ENCODE results near the gene CCSER1.

The CCSER1 gene

GRCh38 chr4:90349636-90350035, 222.4 kb downstream of the CCSER1 start:
- Histone ChIP-seq H2AK5ac (ENCODE audit: low read length) (no peak overlapping the region), H3K4me3 (ENCODE audit: low read depth, low read length) (no peak overlapping the region), H2BK12ac (ENCODE audit: low read length) (no peak overlapping the region), H4K91ac (ENCODE audit: low read depth, low read length) (no peak overlapping the region), H3K27ac (ENCODE audit: low read depth, low read length) (no peak overlapping the region), H4K8ac (ENCODE audit: low read depth, low read length) (no peak overlapping the region), H3K18ac (ENCODE audit: low read length) (no peak overlapping the region), H2BK120ac (ENCODE audit: insufficient read depth, low read length, poor library complexity) (no peak overlapping the region), H3K79me1 (ENCODE audit: low read length) (no peaks in the 10 kb centered on the region), H3K9me3 (ENCODE audit: insufficient read depth, low read depth, low read length) (no peaks in the 10 kb centered on the region), H2BK5ac (ENCODE audit: low read depth, low read length, poor library complexity) (no peak overlapping the region), H3K36me3 (ENCODE audit: control insufficient read depth in 1 of 2, insufficient read depth in 2 of 2, low read length in 2 of 2) (no peaks in the 10 kb centered on the region), H3K23ac (ENCODE audit: low read length) (no peak overlapping the region), H3K9ac (ENCODE audit: low read length) (no peak overlapping the region), H3K4me2 (ENCODE audit: low read length) (no peak overlapping the region), H3K27me3 (ENCODE audit: insufficient read depth, low read length) (no peaks in the 10 kb centered on the region), H3K4me1 (ENCODE audit: control insufficient read depth in 1 of 2, insufficient read depth in 2 of 2, low read length in 2 of 2) (no peaks in the 10 kb centered on the region), H2AFZ (ENCODE audit: insufficient read depth, low read length, poor library complexity) (no peak overlapping the region), H3K4ac (ENCODE audit: low read depth, low read length) (no peak overlapping the region), H4K12ac (ENCODE audit: low read depth, low read length) (no peak overlapping the region), H3K14ac (ENCODE audit: low read length) (no peak overlapping the region), H3K79me2 (ENCODE audit: control insufficient read depth, insufficient read depth, low read length, poor library complexity) (no peaks in the 10 kb centered on the region)
- WGBS (ENCODE audit: extremely low coverage, insufficient coverage, insufficient read length), result no CpG with 5 or more reads among the region's 2 CpGs
- DNase-seq, result no peak

DNA sequence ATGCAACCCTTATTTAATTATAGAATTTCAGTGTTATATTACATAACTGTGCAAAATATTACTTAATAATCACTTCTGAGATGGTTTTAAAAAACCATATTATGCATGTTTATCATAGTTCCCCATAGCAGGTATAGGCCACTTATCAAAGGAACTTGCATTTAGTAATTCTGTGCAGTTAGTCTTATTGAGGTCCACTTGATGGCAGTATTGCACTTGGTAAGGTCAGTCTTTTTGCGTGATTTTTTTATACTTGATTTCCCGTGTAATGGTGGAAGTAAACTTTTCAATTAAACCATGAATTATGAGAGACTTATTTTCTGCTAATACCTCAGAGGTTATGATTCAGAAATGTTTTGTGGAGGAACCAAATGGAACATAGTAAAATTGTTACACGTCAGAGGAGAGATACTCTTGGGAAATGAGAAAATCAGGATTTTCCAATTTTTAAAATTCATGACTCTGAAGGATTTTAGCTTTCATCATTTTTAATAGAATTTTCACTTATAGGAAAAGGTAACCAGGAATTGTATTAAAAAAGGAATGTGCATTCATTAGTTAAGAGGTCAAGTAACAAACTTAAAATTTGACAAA, 230.0 kb downstream of the CCSER1 start:
- Histone ChIP-seq H3K23ac (ENCODE audit: low read length) (no peak overlapping the region), H3K4me2 (ENCODE audit: low read length) (no peak overlapping the region), H2AFZ (ENCODE audit: insufficient read depth, low read length, poor library complexity) (no peak overlapping the region), H2BK12ac (ENCODE audit: low read length) (no peak overlapping the region), H3K36me3 (ENCODE audit: control insufficient read depth in 1 of 2, insufficient read depth in 2 of 2, low read length in 2 of 2) (no peaks in the 10 kb centered on the region), H3K79me1 (ENCODE audit: low read length) (no peaks in the 10 kb centered on the region), H4K8ac (ENCODE audit: low read depth, low read length) (no peak overlapping the region), H3K14ac (ENCODE audit: low read length) (no peak overlapping the region), H3K27ac (ENCODE audit: low read depth, low read length) (no peak overlapping the region), H2BK5ac (ENCODE audit: low read depth, low read length, poor library complexity) (no peak overlapping the region), H3K9me3 (ENCODE audit: insufficient read depth, low read depth, low read length) (no peaks in the 10 kb centered on the region), H4K91ac (ENCODE audit: low read depth, low read length) (no peak overlapping the region), H3K18ac (ENCODE audit: low read length) (no peak overlapping the region), H2AK5ac (ENCODE audit: low read length) (no peak overlapping the region), H3K9ac (ENCODE audit: low read length) (no peak overlapping the region), H3K27me3 (ENCODE audit: insufficient read depth, low read length) (no peaks in the 10 kb centered on the region), H3K79me2 (ENCODE audit: control insufficient read depth, insufficient read depth, low read length, poor library complexity) (no peaks in the 10 kb centered on the region), H3K4me3 (ENCODE audit: low read depth, low read length) (no peak overlapping the region), H4K12ac (ENCODE audit: low read depth, low read length) (no peak overlapping the region), H3K4me1 (ENCODE audit: control insufficient read depth in 1 of 2, insufficient read depth in 2 of 2, low read length in 2 of 2) (no peaks in the 10 kb centered on the region), H2BK120ac (ENCODE audit: insufficient read depth, low read length, poor library complexity) (no peak overlapping the region), H3K4ac (ENCODE audit: low read depth, low read length) (no peak overlapping the region)
- no CpG with 5 or more reads among the region's 3 CpGs for WGBS (ENCODE audit: extremely low coverage, insufficient coverage, insufficient read length)
- peak in 1 of 2 donors; percentile 52 for DNase-seq

DNA sequence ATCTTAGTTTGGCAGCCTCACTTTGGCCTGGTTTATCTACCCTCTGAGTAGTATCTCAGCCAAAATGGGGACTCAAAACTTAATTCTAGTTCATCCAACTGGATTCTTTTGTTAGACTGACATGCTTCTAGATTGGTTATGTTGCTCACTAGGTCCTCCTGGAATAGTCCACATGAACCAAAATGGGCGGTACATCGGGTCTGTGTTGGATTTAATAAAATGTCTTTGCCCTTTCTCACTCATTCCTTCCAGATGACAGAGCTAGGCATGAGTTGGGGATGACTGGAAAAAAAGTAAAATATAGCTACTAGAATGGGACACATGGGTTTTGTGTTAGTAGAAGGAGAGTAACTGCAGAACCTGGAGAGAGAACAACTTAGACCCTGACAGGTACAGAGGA, 247.9 kb downstream of the CCSER1 start:
- no peak overlapping the region for H2BK5ac ChIP-seq (ENCODE audit: low read depth, low read length, poor library complexity)
- no peak overlapping the region for H2AK5ac ChIP-seq (ENCODE audit: low read length)
- no peaks in the 10 kb centered on the region for H3K27me3 ChIP-seq (ENCODE audit: insufficient read depth, low read length)
- H3K9ac ChIP-seq (ENCODE audit: low read length), result no peak overlapping the region
- H3K23ac ChIP-seq (ENCODE audit: low read length), result no peak overlapping the region
- no peaks in the 10 kb centered on the region for H3K36me3 ChIP-seq (ENCODE audit: control insufficient read depth in 1 of 2, insufficient read depth in 2 of 2, low read length in 2 of 2)
- no peaks in the 10 kb centered on the region for H3K79me1 ChIP-seq (ENCODE audit: low read length)
- no peaks in the 10 kb centered on the region for H3K9me3 ChIP-seq (ENCODE audit: insufficient read depth, low read depth, low read length)
- no peak overlapping the region for H3K14ac ChIP-seq (ENCODE audit: low read length)
- H2AFZ ChIP-seq (ENCODE audit: insufficient read depth, low read length, poor library complexity), result no peak overlapping the region
- no peak overlapping the region for H2BK120ac ChIP-seq (ENCODE audit: insufficient read depth, low read length, poor library complexity)
- no peak for DNase-seq
- no peak overlapping the region for H3K4me2 ChIP-seq (ENCODE audit: low read length)
- no peaks in the 10 kb centered on the region for H3K79me2 ChIP-seq (ENCODE audit: control insufficient read depth, insufficient read depth, low read length, poor library complexity)
- no peaks in the 10 kb centered on the region for H3K4me1 ChIP-seq (ENCODE audit: control insufficient read depth in 1 of 2, insufficient read depth in 2 of 2, low read length in 2 of 2)
- no peak overlapping the region for H4K8ac ChIP-seq (ENCODE audit: low read depth, low read length)
- H3K4ac ChIP-seq (ENCODE audit: low read depth, low read length), result no peak overlapping the region
- H4K91ac ChIP-seq (ENCODE audit: low read depth, low read length), result no peak overlapping the region
- no peak overlapping the region for H2BK12ac ChIP-seq (ENCODE audit: low read length)
- no peak overlapping the region for H3K27ac ChIP-seq (ENCODE audit: low read depth, low read length)
- no CpG with 5 or more reads among the region's 2 CpGs for WGBS (ENCODE audit: extremely low coverage, insufficient coverage, insufficient read length)
- no peak overlapping the region for H3K18ac ChIP-seq (ENCODE audit: low read length)
- H4K12ac ChIP-seq (ENCODE audit: low read depth, low read length), result no peak overlapping the region
- no peak overlapping the region for H3K4me3 ChIP-seq (ENCODE audit: low read depth, low read length)

GRCh38 chr4:90393215-90393614, 266.0 kb downstream of the CCSER1 start:
- Histone ChIP-seq H3K18ac (ENCODE audit: low read length) (no peak overlapping the region), H3K36me3 (ENCODE audit: control insufficient read depth in 1 of 2, insufficient read depth in 2 of 2, low read length in 2 of 2) (no peaks in the 10 kb centered on the region), H3K4me1 (ENCODE audit: control insufficient read depth in 1 of 2, insufficient read depth in 2 of 2, low read length in 2 of 2) (no peaks in the 10 kb centered on the region), H3K79me2 (ENCODE audit: control insufficient read depth, insufficient read depth, low read length, poor library complexity) (no peaks in the 10 kb centered on the region), H2AFZ (ENCODE audit: insufficient read depth, low read length, poor library complexity) (no peak overlapping the region), H4K8ac (ENCODE audit: low read depth, low read length) (no peak overlapping the region), H3K14ac (ENCODE audit: low read length) (no peak overlapping the region), H3K9me3 (ENCODE audit: insufficient read depth, low read depth, low read length) (no peaks in the 10 kb centered on the region), H3K23ac (ENCODE audit: low read length) (no peak overlapping the region), H3K9ac (ENCODE audit: low read length) (no peak overlapping the region), H4K91ac (ENCODE audit: low read depth, low read length) (no peak overlapping the region), H2BK120ac (ENCODE audit: insufficient read depth, low read length, poor library complexity) (no peak overlapping the region), H3K79me1 (ENCODE audit: low read length) (no peaks in the 10 kb centered on the region), H2BK5ac (ENCODE audit: low read depth, low read length, poor library complexity) (no peak overlapping the region), H3K4me2 (ENCODE audit: low read length) (no peak overlapping the region), H3K4me3 (ENCODE audit: low read depth, low read length) (no peak overlapping the region), H2BK12ac (ENCODE audit: low read length) (no peak overlapping the region), H3K4ac (ENCODE audit: low read depth, low read length) (no peak overlapping the region), H3K27me3 (ENCODE audit: insufficient read depth, low read length) (no peaks in the 10 kb centered on the region), H3K27ac (ENCODE audit: low read depth, low read length) (no peak overlapping the region), H4K12ac (ENCODE audit: low read depth, low read length) (no peak overlapping the region), H2AK5ac (ENCODE audit: low read length) (no peak overlapping the region)
- DNase-seq, result no peak
- WGBS (ENCODE audit: extremely low coverage, insufficient coverage, insufficient read length), result no CpG with 5 or more reads among the region's 3 CpGs

All from trophoblast cell (in vitro differentiated cells and primary cell).